HUES6 (cell line): ENCODE results near the gene LRRC7.

Experiments
- H3K27ac ChIP-seq: 2 replicates; pipeline ENCODE4 v1.7.0; 2013; ENCODE audit warnings: low read depth, mild to moderate bottlenecking, low read length, inconsistent platforms
- H3K27me3 ChIP-seq: 2 replicates; pipeline ENCODE4 v1.6.1; 2013; ENCODE audit warnings: low read length; ENCODE audit not compliant: control insufficient read depth, insufficient read depth
- H3K36me3 ChIP-seq: 2 replicates; pipeline ENCODE4 v1.6.1; 2013; ENCODE audit warnings: low read length; ENCODE audit not compliant: control insufficient read depth, insufficient read depth
- H3K4me1 ChIP-seq: 2 replicates; pipeline ENCODE4 v1.6.1; 2013; ENCODE audit warnings: low read length; ENCODE audit not compliant: control insufficient read depth, insufficient read depth
- H3K4me3 ChIP-seq: 2 replicates; pipeline ENCODE4 v1.5.1; 2013; ENCODE audit warnings: low read depth, low read length
- H3K9ac ChIP-seq: one replicate; pipeline ENCODE4 v1.6.1; 2013; ENCODE audit warnings: mild to moderate bottlenecking, low read length
- H3K9me3 ChIP-seq: 2 replicates; pipeline ENCODE4 v1.6.1; 2013; ENCODE audit warnings: low read depth, low read length; ENCODE audit not compliant: control insufficient read depth, insufficient read depth

LRRC7 gene

GRCh38 chr1:70066711-70067110 lies 499.0 kb downstream of the LRRC7 start:
- Histone ChIP-seq H3K4me1 (no peaks in the 10 kb centered on the region), H3K27ac (no peak overlapping the region), H3K9me3 (no peaks in the 10 kb centered on the region), H3K4me3 (no peak overlapping the region), H3K27me3 (no peaks in the 10 kb centered on the region), H3K9ac (no peak overlapping the region), H3K36me3 (no peaks in the 10 kb centered on the region)

GRCh38 chr1:70071601-70072000 lies 503.9 kb downstream of the LRRC7 start:
- Histone ChIP-seq H3K9me3 (no peaks in the 10 kb centered on the region), H3K27ac (no peak overlapping the region), H3K4me1 (no peaks in the 10 kb centered on the region), H3K36me3 (no peaks in the 10 kb centered on the region), H3K4me3 (no peak overlapping the region), H3K9ac (no peak overlapping the region), H3K27me3 (no peaks in the 10 kb centered on the region)

- Histone ChIP-seq H3K36me3 (no peaks in the 10 kb centered on the region), H3K4me1 (no peaks in the 10 kb centered on the region), H3K9ac (no peak overlapping the region), H3K27me3 (no peaks in the 10 kb centered on the region), H3K27ac (no peak overlapping the region), H3K4me3 (no peak overlapping the region), H3K9me3 (no peaks in the 10 kb centered on the region)
Observed at GRCh38 chr1:70072231-70072751, 504.6 kb downstream of the LRRC7 start.

GRCh38 chr1:70075761-70076160 lies 508.0 kb downstream of the LRRC7 start:
- no peaks in the 10 kb centered on the region for H3K9me3 ChIP-seq
- H3K27me3 ChIP-seq, result no peaks in the 10 kb centered on the region
- H3K4me3 ChIP-seq, result no peak overlapping the region
- H3K27ac ChIP-seq, result no peak overlapping the region
- H3K9ac ChIP-seq, result no peak overlapping the region
- no peaks in the 10 kb centered on the region for H3K36me3 ChIP-seq
- no peaks in the 10 kb centered on the region for H3K4me1 ChIP-seq

- Histone ChIP-seq H3K36me3 (no peaks in the 10 kb centered on the region), H3K27ac (no peak overlapping the region), H3K4me3 (no peak overlapping the region), H3K4me1 (no peaks in the 10 kb centered on the region), H3K9me3 (no peaks in the 10 kb centered on the region), H3K27me3 (no peaks in the 10 kb centered on the region), H3K9ac (no peak overlapping the region)
Observed at GRCh38 chr1:70077066-70077465, 509.3 kb downstream of the LRRC7 start.

- Histone ChIP-seq H3K4me3 (no peak overlapping the region), H3K9ac (no peak overlapping the region), H3K36me3 (no peaks in the 10 kb centered on the region), H3K27me3 (no peaks in the 10 kb centered on the region), H3K4me1 (no peaks in the 10 kb centered on the region), H3K27ac (no peak overlapping the region), H3K9me3 (no peaks in the 10 kb centered on the region)
Observed at GRCh38 chr1:70079546-70079945, 511.8 kb downstream of the LRRC7 start.

- Histone ChIP-seq H3K4me3 (no peak overlapping the region), H3K27me3 (no peaks in the 10 kb centered on the region)
Observed at GRCh38 chr1:70083519-70083918, 515.8 kb downstream of the LRRC7 start.

GRCh38 chr1:70084314-70084915 lies 516.7 kb downstream of the LRRC7 start:
- no peaks in the 10 kb centered on the region for H3K36me3 ChIP-seq
- H3K4me1 ChIP-seq, result no peaks in the 10 kb centered on the region
- H3K27ac ChIP-seq, result no peak overlapping the region
- no peaks in the 10 kb centered on the region for H3K27me3 ChIP-seq
- H3K9me3 ChIP-seq, result no peaks in the 10 kb centered on the region
- H3K9ac ChIP-seq, result no peak overlapping the region
- H3K4me3 ChIP-seq, result no peak overlapping the region

More at GRCh38 chr1:70083519-70083918, 515.8 kb downstream of the LRRC7 start:
- H3K36me3 ChIP-seq, result no peaks in the 10 kb centered on the region
- H3K27ac ChIP-seq, result no peak overlapping the region
- no peaks in the 10 kb centered on the region for H3K9me3 ChIP-seq
- no peaks in the 10 kb centered on the region for H3K4me1 ChIP-seq
- no peak overlapping the region for H3K9ac ChIP-seq

- Histone ChIP-seq H3K9me3 (no peaks in the 10 kb centered on the region), H3K27ac (no peak overlapping the region), H3K27me3 (no peaks in the 10 kb centered on the region), H3K36me3 (no peaks in the 10 kb centered on the region), H3K4me1 (no peaks in the 10 kb centered on the region), H3K9ac (no peak overlapping the region), H3K4me3 (no peak overlapping the region)
Observed at GRCh38 chr1:70085521-70085920, 517.8 kb downstream of the LRRC7 start.

GRCh38 chr1:70086897-70087296 lies 519.2 kb downstream of the LRRC7 start:
- Histone ChIP-seq H3K27me3 (no peaks in the 10 kb centered on the region), H3K9ac (no peak overlapping the region), H3K9me3 (no peaks in the 10 kb centered on the region), H3K27ac (no peak overlapping the region), H3K36me3 (no peaks in the 10 kb centered on the region), H3K4me3 (no peak overlapping the region), H3K4me1 (no peaks in the 10 kb centered on the region)

GRCh38 chr1:70090141-70090540 lies 522.4 kb downstream of the LRRC7 start:
- Histone ChIP-seq H3K9me3 (no peaks in the 10 kb centered on the region), H3K36me3 (no peaks in the 10 kb centered on the region), H3K27ac (no peak overlapping the region), H3K4me1 (no peaks in the 10 kb centered on the region), H3K27me3 (no peaks in the 10 kb centered on the region), H3K4me3 (no peak overlapping the region), H3K9ac (no peak overlapping the region)
